ENCODE results near the gene LETMD1.

GRCh38 chr12:51047655-51048540 lies at the start of gene LETMD1:
- TF ChIP-seq CTCF (IDR thresholded peaks at IDR 0.05): peak; percentile 77 to 93 (median 90)
- TF ChIP-seq POLR2A (IDR thresholded peaks at IDR 0.05): peak in 1 of 4 donors; percentile 75
